IMR-90 (cell line): ENCODE data around the gene IRF5. TPM values are rescaled to one million over a fixed set of nuclear protein-coding genes. Genes with fewer than 3 reads are reported as not detected.
A peak's percentile ranks its signal among the peaks of the same experiment; 100 is the strongest.

Experiments
- ATAC-seq: fragments of 200-7000 bp; cut with Tn5 transposase; 2 replicates; pipeline ENCODE4 v1.9.1; 2020; ENCODE audit warnings: low read depth, mild to moderate bottlenecking, moderate library complexity
- BruUV-seq: library from RNA; stranded (reverse); fragments of 400-500 nt; replicated peaks from 2 replicates; lab custom pipeline; 2021; lab: Mats Ljungman, UMichigan
- CTCF ChIA-PET: fragments of 300-600 bp; formaldehyde crosslinking; extraction: SDS; loops from one replicate; lab custom pipeline; 2021; ENCODE audit warnings: antibody characterized with exemption; lab: Yijun Ruan, JAX
- POLR2A ChIA-PET: fragments of 300-600 bp; sonication (Branson Sonifier 250); formaldehyde crosslinking; loops from one replicate; lab custom pipeline; 2022; ENCODE audit warnings: antibody characterized with exemption; ENCODE audit not compliant: unreplicated experiment; lab: Charles Lee
- DNase-seq: peaks from one replicate; pipeline ENCODE4 v3.0.0; 2013
- H2AFZ ChIP-seq: replicated peaks from 2 replicates; pipeline ENCODE3; 2013; ENCODE audit warnings: low read length, mild to moderate bottlenecking; ENCODE audit not compliant: poor library complexity
- H2AK5ac ChIP-seq: 2 replicates; pipeline ENCODE4 v1.6.1; 2013; ENCODE audit warnings: low read depth, low read length, inconsistent platforms
- H2AK9ac ChIP-seq: replicated peaks from 2 replicates; pipeline ENCODE3; 2013; ENCODE audit warnings: mild to moderate bottlenecking, low read depth, low read length, moderate library complexity; ENCODE audit not compliant: poor library complexity
- H2BK120ac ChIP-seq: 2 replicates; pipeline ENCODE4 v1.6.1; 2013; ENCODE audit warnings: low read depth, low read length, inconsistent platforms
- H2BK15ac ChIP-seq: 3 replicates; pipeline ENCODE4 v1.6.1; 2013; ENCODE audit warnings: low read depth, low read length, inconsistent platforms
- H2BK20ac ChIP-seq: 2 replicates; pipeline ENCODE4 v1.6.1; 2013; ENCODE audit warnings: low read depth, mild to moderate bottlenecking, inconsistent platforms, low read length, moderate library complexity
- H2BK5ac ChIP-seq: 2 replicates; pipeline ENCODE4 v1.6.1; 2013; ENCODE audit warnings: mild to moderate bottlenecking, low read depth, low read length, inconsistent platforms; ENCODE audit not compliant: poor library complexity, severe bottlenecking
- H3K14ac ChIP-seq: replicated peaks from 2 replicates; pipeline ENCODE4 v1.6.1; 2013; ENCODE audit warnings: low read depth, low read length, inconsistent platforms
- H3K18ac ChIP-seq: 2 replicates; pipeline ENCODE4 v1.6.1; 2013; ENCODE audit warnings: low read depth, low read length, control low read depth
- H3K23ac ChIP-seq: 2 replicates; pipeline ENCODE4 v1.6.1; 2013; ENCODE audit warnings: low read depth, low read length, inconsistent platforms
- H3K27ac ChIP-seq: 2 replicates; pipeline ENCODE4 v1.5.1; 2013; ENCODE audit warnings: mild to moderate bottlenecking, control low read depth, low read length; ENCODE audit not compliant: insufficient read depth
- H3K27me3 ChIP-seq: 2 replicates; pipeline ENCODE4 v1.6.1; 2013; ENCODE audit warnings: low read length; ENCODE audit not compliant: control insufficient read depth, insufficient read depth
- H3K36me3 ChIP-seq: 2 replicates; pipeline ENCODE4 v1.6.1; 2013; ENCODE audit warnings: low read length, mixed read lengths; ENCODE audit not compliant: control insufficient read depth, insufficient read depth
- H3K4ac ChIP-seq: 2 replicates; pipeline ENCODE4 v1.6.1; 2013; ENCODE audit warnings: low read depth, low read length, inconsistent platforms
- H3K4me1 ChIP-seq: 2 replicates; pipeline ENCODE4 v1.6.1; 2013; ENCODE audit warnings: low read length, mixed read lengths; ENCODE audit not compliant: control insufficient read depth, insufficient read depth
- H3K4me2 ChIP-seq: 2 replicates; pipeline ENCODE4 v1.6.1; 2013; ENCODE audit warnings: low read depth, mild to moderate bottlenecking, control low read depth, low read length, moderate library complexity
- H3K4me3 ChIP-seq: 2 replicates; pipeline ENCODE4 v1.5.1; 2013; ENCODE audit warnings: low read depth, mild to moderate bottlenecking, control low read depth, low read length, moderate library complexity; ENCODE audit not compliant: insufficient read depth
- H3K56ac ChIP-seq: 2 replicates; pipeline ENCODE4 v1.6.1; 2013; ENCODE audit warnings: low read length, inconsistent platforms; ENCODE audit not compliant: insufficient read depth; ENCODE audit errors: extremely low read depth
- H3K79me1 ChIP-seq, 2 experiments: 2 replicates each; pipeline ENCODE4 v1.6.1; 2013; ENCODE audit warnings: low read length in 2 of 2, inconsistent platforms in 1 of 2, low read depth in 1 of 2
- H3K9ac ChIP-seq: 2 replicates; pipeline ENCODE4 v1.6.1; 2013; ENCODE audit warnings: low read depth, low read length, control low read depth
- H3K9me1 ChIP-seq: 2 replicates; pipeline ENCODE4 v1.6.1; 2013; ENCODE audit warnings: low read length, inconsistent platforms; ENCODE audit not compliant: insufficient read depth
- H3K9me3 ChIP-seq: 2 replicates; pipeline ENCODE4 v1.6.1; 2013; ENCODE audit warnings: low read length; ENCODE audit not compliant: control insufficient read depth, insufficient read depth
- H4K20me1 ChIP-seq: 2 replicates; pipeline ENCODE4 v1.6.1; 2013; ENCODE audit warnings: low read length, inconsistent platforms; ENCODE audit not compliant: insufficient read depth
- H4K5ac ChIP-seq: 2 replicates; pipeline ENCODE4 v1.6.1; 2013; ENCODE audit warnings: mild to moderate bottlenecking, low read depth, low read length, control low read depth
- H4K8ac ChIP-seq, 2 experiments: 2 replicates each; pipeline ENCODE4 v1.6.1; 2013; ENCODE audit warnings: low read depth in 2 of 2, low read length in 2 of 2, control low read depth in 1 of 2, inconsistent platforms in 1 of 2
- H4K91ac ChIP-seq: 2 replicates; pipeline ENCODE4 v1.6.1; 2013; ENCODE audit warnings: low read depth, low read length, inconsistent platforms; ENCODE audit not compliant: insufficient read depth
- CEBPB ChIP-seq: IDR thresholded peaks from 2 replicates; pipeline ENCODE4 v1.6.1; 2012; ENCODE audit warnings: low read depth, low read length, improper control_type of control experiment
- FOS ChIP-seq: fragments of 150-350 bp; IDR thresholded peaks from 2 replicates; pipeline ENCODE4 v1.6.1; 2016; ENCODE audit warnings: low read depth, low read length
- MAFK ChIP-seq: IDR thresholded peaks from 2 replicates; pipeline ENCODE4 v1.6.1; 2012; ENCODE audit warnings: low read depth, low read length, improper control_type of control experiment
- MAZ ChIP-seq: IDR thresholded peaks from 2 replicates; pipeline ENCODE4 v1.6.1; 2012; ENCODE audit warnings: low read depth, mild to moderate bottlenecking, low read length, improper control_type of control experiment, moderate library complexity, borderline replicate concordance
- MXI1 ChIP-seq: IDR thresholded peaks from 2 replicates; pipeline ENCODE4 v1.6.1; 2012; ENCODE audit warnings: low read depth, mild to moderate bottlenecking, low read length, moderate library complexity, borderline replicate concordance
- POLR2A ChIP-seq: IDR thresholded peaks from 2 replicates; pipeline ENCODE4 v1.6.1; 2012; ENCODE audit warnings: mild to moderate bottlenecking, low read depth, low read length
- RAD21 ChIP-seq: IDR thresholded peaks from 2 replicates; pipeline ENCODE4 v1.6.1; 2012; ENCODE audit warnings: low read length, improper control_type of control experiment
- RCOR1 ChIP-seq: IDR thresholded peaks from 2 replicates; pipeline ENCODE4 v1.6.1; 2012; ENCODE audit warnings: mild to moderate bottlenecking, low read length, improper control_type of control experiment; ENCODE audit not compliant: insufficient replicate concordance
- RFX5 ChIP-seq: IDR thresholded peaks from 2 replicates; pipeline ENCODE4 v1.8.0; 2012; ENCODE audit warnings: low read depth, mild to moderate bottlenecking, low read length, moderate library complexity
- SMC3 ChIP-seq: fragments of 150-350 bp; IDR thresholded peaks from 2 replicates; pipeline ENCODE4 v1.6.1; 2016; ENCODE audit warnings: low read depth, mild to moderate bottlenecking, antibody characterized with exemption, low read length, moderate library complexity
- WGBS, 2 experiments: methylation state at CpG; one replicate each; pipeline versions ENCODE4 v1.1.5 to v1.1.7; 2013; ENCODE audit warnings: missing lambda C conversion rate in 2 of 2; ENCODE audit not compliant: insufficient read length in 1 of 2; ENCODE audit errors: extremely low coverage in 2 of 2; 5-methylcytosine and 5-hydroxymethylcytosine counted together
- dilution Hi-C: fragments of 300-500 bp; cut with HindIII; formaldehyde crosslinking; loops from one replicate; pipeline ENCODE4 v1.14.3; 2018; ENCODE audit warnings: low sequenced_read_pairs; ENCODE audit not compliant: unreplicated experiment
- in situ Hi-C: fragments of 300-500 bp; cut with MboI; formaldehyde crosslinking; loops from 3 replicates; pipeline ENCODE4 v1.14.3; 2019; ENCODE audit warnings: low sequenced_read_pairs, inconsistent platforms, mixed read lengths
- intact Hi-C: fragments of 100-400 bp; cut with micrococcal nuclease; formaldehyde crosslinking; loops from 2 replicates; pipeline ENCODE4 v1.10.0; 2022
- polyA plus RNA-seq, 3 experiments: library from polyadenylated mRNA; depleted of rRNA; stranded (reverse); fragments of >200 nt; gene quantifications; 2 replicates each; pipeline ENCODE4 v1.2.3, GENCODE V29; 2012; ENCODE audit warnings: low replicate concordance in 1 of 3
- total RNA-seq: library from RNA; depleted of rRNA; stranded (reverse); fragments of >200 nt; gene quantifications from 2 replicates; pipeline ENCODE4 v1.2.3, GENCODE V29; 2012
- TF ChIP-seq, protein P1 (sequence below): fragments of 150-350 bp; IDR thresholded peaks from 2 replicates; pipeline ENCODE4 v1.6.1; 2017; ENCODE audit warnings: mild to moderate bottlenecking, antibody characterized with exemption, low read length, low read depth

IRF5 gene
- total and polyA plus RNA-seq, 2 of the 4 experiments (the other 2 are of a cell fraction) = 0.14 to 0.18 TPM

DNA sequence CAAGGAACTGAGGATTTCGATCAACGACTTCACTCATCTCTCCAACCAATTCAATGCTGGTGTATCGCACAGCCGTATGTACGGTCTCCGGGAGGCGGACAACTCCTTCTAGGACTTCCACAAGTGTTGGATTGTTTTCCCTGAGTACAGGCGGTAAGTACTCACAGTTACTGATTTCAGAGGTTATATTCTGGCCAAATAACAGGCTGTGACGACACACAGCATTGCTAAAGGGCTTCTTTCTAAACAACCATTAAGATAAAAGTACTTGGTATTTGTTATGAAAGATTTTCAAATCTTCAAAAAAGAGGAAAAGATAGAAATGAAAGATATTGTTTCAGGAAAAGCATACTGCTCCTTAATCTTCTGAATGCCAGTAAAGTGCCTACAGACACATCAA is 52.2 kb downstream of the IRF5 start:
- H2BK15ac ChIP-seq = no peak overlapping the region
- TF ChIP-seq RAD21 (no peak), RCOR1 (no peak), POLR2A (no peak), MXI1 (no peak), SMC3 (no peak), CEBPB (no peak), MAFK (no peak), RFX5 (no peak), FOS (no peak), MAZ (no peak)
- TF ChIP-seq, protein P1, sequence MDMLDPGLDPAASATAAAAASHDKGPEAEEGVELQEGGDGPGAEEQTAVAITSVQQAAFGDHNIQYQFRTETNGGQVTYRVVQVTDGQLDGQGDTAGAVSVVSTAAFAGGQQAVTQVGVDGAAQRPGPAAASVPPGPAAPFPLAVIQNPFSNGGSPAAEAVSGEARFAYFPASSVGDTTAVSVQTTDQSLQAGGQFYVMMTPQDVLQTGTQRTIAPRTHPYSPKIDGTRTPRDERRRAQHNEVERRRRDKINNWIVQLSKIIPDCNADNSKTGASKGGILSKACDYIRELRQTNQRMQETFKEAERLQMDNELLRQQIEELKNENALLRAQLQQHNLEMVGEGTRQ = no peak
- no peak overlapping the region for H2BK20ac ChIP-seq
- H3K56ac ChIP-seq = no peak overlapping the region
- ChIA-PET CTCF (no interaction called here), POLR2A (no interaction called here)
- no TSS peak for BruUV-seq
- WGBS, 2 experiments = no CpG with 5 or more reads among the region's 9 CpGs
- no peak overlapping the region for H3K23ac ChIP-seq
- no peak overlapping the region for H3K4me3 ChIP-seq
- no peaks in the 10 kb centered on the region for H3K27me3 ChIP-seq
- no peak overlapping the region for H4K91ac ChIP-seq
- no peak overlapping the region for H3K14ac ChIP-seq
- no peak overlapping the region for H3K4me2 ChIP-seq
- in situ Hi-C loops (no loop called here), intact Hi-C loops (loop anchor here (5.0 kb wide), 1 partner anchor 102 kb away; no protein-coding TSS in a partner anchor), dilution Hi-C loops (no loop called here)
- no peaks in the 10 kb centered on the region for H4K20me1 ChIP-seq
- no peak overlapping the region for H3K4ac ChIP-seq
- no peak overlapping the region for H3K9ac ChIP-seq
- peak; percentile 21 for DNase-seq
- H3K36me3 ChIP-seq = peaks cover 21% of the 10 kb centered on the region
- H4K5ac ChIP-seq = no peak overlapping the region
- no peaks in the 10 kb centered on the region for H3K4me1 ChIP-seq
- no peak overlapping the region for H4K8ac ChIP-seq
- no peak overlapping the region for H2AFZ ChIP-seq
- H3K18ac ChIP-seq = no peak overlapping the region
- peak; percentile 57; the same call in 1 of the 2 replicates for ATAC-seq
- H2BK120ac ChIP-seq = no peak overlapping the region
- H3K9me1 ChIP-seq = no peaks in the 10 kb centered on the region
- H2AK9ac ChIP-seq = no peak overlapping the region
- no peak overlapping the region for H3K27ac ChIP-seq
- no peaks in the 10 kb centered on the region for H3K9me3 ChIP-seq
- no peaks in the 10 kb centered on the region; a peak in 1 of 4 replicates for H3K79me1 ChIP-seq
- H2BK5ac ChIP-seq = no peak overlapping the region
- H2AK5ac ChIP-seq = no peak overlapping the region
